ENCODE results near the gene HIBADH.

GRCh38 chr7:27535795-27536194, 126.9 kb downstream of the HIBADH start:
- no peak for TF ChIP-seq CTCF (IDR thresholded peaks at IDR 0.05)
- no peak for TF ChIP-seq POLR2A (IDR thresholded peaks at IDR 0.05)
- TF ChIP-seq EP300 (IDR thresholded peaks at IDR 0.05; ENCODE audit: low read depth), result no peak
- TF ChIP-seq POLR2AphosphoS5 (IDR thresholded peaks at IDR 0.05), result no peak
